Activated CD4-positive, CD25-positive, alpha-beta regulatory T cell treated with anti-CD3 and anti-CD28 coated beads, Interleukin-2, amount 50 U/mL, for 72 hours (primary cell): ENCODE results near the gene PDE7B.
"Not testable (repeated sequence)": the region's sequence is repeated elsewhere in the genome, so short reads cannot be mapped to it uniquely, and the experiment has no call there.

Source experiments
- DNase-seq: peaks from one replicate; pipeline ENCODE4 v3.0.0; 2021

The PDE7B gene

DNA sequence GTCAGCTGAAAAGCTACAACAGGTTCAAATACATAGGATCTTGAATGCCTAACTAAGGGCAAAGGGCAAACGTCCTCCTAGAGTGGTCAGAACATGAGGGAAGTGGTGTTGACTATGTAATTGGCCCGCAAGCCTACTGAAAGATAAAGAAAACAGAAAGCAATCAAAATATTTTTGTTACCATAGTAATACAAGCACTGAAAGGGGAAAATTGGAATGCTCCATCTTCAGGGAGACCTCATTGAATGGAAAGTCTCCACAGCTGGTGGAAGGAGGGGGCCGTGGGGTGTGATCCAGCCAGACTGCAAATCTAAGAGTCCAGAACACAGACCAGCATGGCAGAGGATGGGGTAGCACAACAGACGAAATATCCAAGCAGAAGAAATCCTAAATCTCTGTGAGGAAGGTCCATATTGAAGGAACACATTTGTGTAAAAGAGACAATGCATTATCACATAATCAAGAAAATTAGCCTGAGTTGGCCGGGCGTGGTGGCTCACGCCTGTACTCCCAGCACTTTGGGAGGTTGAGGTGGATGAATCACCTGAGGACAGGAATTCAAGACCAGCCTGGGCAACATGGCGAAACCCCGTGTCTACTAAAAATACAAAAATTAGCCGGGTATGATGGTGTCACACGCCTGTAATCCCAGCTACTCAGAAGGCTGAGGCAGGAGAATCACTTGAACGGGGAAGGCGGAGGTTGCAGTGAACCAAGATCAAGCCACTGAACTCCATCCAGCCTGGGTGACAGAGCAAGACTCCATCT is 359.1 kb downstream of the PDE7B start:
- DNase-seq: no peak

DNA sequence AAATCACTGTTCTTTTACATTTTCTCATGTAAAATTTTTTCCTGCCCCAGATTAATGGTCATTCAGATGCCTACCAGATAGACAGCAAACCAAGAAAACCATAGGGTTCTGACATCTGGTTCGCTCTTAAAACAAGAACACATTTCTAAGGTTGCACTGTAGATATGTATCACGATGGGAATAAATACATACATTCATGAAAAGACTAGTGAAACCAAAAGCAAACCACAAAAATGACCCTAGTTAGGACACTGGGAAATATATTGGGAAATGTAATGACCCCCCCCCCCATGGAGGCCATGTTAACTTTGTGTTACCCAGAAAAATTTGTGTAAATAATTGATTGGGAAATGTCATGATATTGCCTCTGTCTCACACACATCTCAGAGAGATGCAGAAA is 361.1 kb downstream of the PDE7B start:
- no peak for DNase-seq

DNA sequence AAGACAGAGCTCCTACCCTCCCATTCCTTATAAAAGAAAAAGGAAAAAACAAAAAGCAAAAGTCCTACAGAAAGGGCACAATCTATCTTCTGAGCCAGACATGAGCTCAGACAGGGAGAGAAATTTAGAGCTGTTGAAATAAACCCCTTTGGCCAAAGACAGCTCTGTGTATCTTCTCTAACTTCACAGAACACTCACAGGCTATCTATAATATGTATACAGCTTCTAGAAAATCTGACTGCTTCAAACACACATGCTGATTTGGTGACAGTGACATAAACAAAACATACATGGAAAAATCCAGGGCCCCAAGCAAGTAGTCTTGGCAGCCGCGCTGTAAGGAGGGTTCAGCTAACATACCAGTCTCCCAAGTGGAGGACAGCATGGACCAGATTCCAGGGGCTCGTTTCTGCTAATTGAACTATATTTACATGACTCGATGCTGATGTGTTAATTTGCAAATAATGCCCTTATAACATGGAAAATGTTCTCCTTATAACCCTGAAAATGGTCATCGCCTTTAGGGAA is 361.6 kb downstream of the PDE7B start:
- no peak for DNase-seq

DNA sequence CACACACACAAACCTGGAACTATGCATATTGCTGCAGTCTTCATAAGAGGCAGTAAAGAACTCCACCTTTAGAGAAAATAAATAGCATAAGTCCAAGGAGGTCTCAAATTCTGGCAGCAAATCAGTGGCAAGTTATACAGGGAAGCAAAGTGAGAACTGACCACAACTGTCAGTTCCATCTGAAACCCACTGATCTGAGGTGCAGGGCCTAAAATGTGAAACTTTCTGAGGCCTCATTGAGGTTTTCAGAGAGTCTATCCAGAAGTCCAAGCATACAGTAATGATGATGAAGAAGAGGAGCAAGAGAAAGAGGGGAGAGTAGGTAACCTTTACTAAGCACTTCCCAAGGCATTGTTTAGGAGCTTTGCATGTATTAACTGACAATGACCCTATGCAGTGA is 362.4 kb downstream of the PDE7B start:
- no peak for DNase-seq

GRCh38 chr6:136216503-136217401 is 365.3 kb downstream of the PDE7B start:
- no peak for DNase-seq

DNA sequence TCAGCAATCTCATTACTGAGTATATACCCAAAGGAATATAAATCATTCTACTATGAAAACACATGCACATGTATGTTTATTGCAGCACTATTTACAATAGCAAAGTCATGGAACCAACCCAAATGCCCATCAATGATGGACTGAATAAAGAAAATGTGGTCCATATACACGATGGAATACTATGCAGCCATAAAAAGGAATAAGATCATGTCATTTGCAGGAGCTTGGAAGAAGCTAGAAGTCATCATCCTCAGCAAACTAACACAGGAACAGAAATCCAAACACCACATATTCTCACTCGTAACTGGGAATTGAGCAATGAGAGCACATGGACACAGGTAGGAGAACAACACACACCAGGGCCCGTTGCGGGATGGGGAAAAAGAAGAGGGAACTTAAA is 373.5 kb downstream of the PDE7B start:
- DNase-seq: not testable (repeated sequence)

DNA sequence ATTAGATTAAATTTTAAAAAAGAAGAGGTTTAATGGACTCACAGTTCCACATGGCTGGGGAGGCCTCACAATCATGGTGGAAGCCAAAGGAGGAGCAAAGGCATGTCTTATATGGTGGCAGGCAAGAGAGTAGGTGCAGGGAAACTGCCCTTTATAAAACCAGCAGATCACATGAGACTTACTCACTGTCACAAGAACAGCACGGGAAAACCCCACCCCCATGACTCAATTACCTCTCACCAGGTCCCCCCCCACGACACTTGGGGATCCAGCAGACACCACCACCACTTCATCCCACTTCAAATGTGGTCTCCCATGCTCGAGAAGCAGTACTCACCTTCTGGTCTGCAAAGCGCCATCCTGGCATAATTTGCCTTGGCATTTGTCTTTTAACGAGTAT is 374.0 kb downstream of the PDE7B start:
- peak; percentile 41 for DNase-seq

GRCh38 chr6:136226027-136226673 is 374.6 kb downstream of the PDE7B start:
- peak; percentile 48 for DNase-seq

DNA sequence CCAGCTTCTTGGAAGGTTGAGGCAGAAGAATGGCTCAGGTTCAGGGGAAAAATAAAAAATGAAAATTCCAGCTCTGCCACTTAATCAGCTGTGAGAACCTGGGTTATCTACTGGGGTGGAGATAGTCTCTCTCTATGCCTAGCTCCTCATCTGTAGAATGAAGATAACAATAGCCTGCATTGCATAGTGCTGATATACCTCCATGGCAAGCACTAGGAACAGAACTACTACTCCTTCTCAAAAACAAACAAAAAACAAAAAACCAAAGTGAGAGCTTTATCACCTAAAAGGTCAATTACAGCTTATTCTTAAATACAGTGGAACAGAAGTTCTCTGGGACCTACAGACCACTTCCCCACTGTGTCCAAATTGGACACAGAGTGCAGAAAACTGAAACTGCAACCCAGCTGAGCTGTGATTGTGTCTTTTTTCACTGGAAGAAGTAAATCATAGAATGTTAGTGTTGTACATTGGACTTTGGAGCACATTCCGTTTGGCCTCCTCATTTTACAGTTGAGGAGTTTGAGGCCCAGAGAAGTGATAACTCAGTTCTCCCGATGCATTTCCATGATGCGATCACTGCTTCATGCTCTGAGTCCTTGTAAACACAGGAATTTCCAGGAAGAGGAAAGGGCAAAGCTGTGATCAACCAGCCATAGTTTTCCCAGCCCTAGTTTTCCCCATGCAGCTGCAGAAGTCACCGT is 375.3 kb downstream of the PDE7B start:
- DNase-seq: no peak

- no peak for DNase-seq
Measured at GRCh38 chr6:136228814-136229213, 377.3 kb downstream of the PDE7B start.

GRCh38 chr6:136230219-136230853 is 378.8 kb downstream of the PDE7B start:
- DNase-seq: no peak

DNA sequence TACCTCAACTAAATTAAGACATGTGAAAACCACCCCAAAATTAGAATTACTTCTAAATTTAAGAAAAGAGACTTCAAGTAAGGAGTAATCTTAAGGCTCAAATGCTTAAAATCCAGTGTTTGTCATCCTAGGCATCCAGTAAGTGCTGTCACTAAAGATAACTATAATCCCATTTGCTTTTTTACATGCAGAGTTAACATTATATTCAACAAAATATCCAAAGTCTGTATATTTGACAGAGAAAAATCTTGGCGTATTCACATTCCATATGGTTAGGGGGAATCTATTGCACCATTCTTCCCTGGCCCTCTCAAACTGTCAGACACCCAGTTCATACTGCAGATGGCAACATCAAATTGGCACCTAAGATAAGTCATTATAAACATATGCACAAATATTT is 381.2 kb downstream of the PDE7B start:
- no peak for DNase-seq

GRCh38 chr6:136235233-136235564 is 383.7 kb downstream of the PDE7B start:
- DNase-seq: no peak

GRCh38 chr6:136236466-136237293 is 385.2 kb downstream of the PDE7B start:
- DNase-seq: no peak

- DNase-seq: no peak
Measured at GRCh38 chr6:136244061-136244616, 392.6 kb downstream of the PDE7B start.
